ENCODE measurements around the gene LPO.

- no peak for TF ChIP-seq ATF1 (CRISPR knock-in tag; IDR thresholded peaks at IDR 0.05)
- no peak for TF ChIP-seq ZMAT4 (CRISPR knock-in tag; IDR thresholded peaks at IDR 0.05)
- TF ChIP-seq CTCF (IDR thresholded peaks at IDR 0.05): no peak
- TF ChIP-seq ZBTB21 (CRISPR knock-in tag; IDR thresholded peaks at IDR 0.05; ENCODE audit: borderline replicate concordance): no peak
- TF ChIP-seq TCF7 (CRISPR knock-in tag; IDR thresholded peaks at IDR 0.05; ENCODE audit: low read depth): no peak
- no peak for TF ChIP-seq FOXP4 (CRISPR knock-in tag; IDR thresholded peaks at IDR 0.05)
- TF ChIP-seq ATF3 (CRISPR knock-in tag; conservative IDR thresholded peaks at IDR 0.05): no peak
- no peak for TF ChIP-seq CREB1 (CRISPR knock-in tag; IDR thresholded peaks at IDR 0.05)
- TF ChIP-seq GRHL2 (CRISPR knock-in tag; IDR thresholded peaks at IDR 0.05; ENCODE audit: insufficient replicate concordance, severe bottlenecking): no peak
- TF ChIP-seq IRF1 (CRISPR knock-in tag; IDR thresholded peaks at IDR 0.05): no peak
- TF ChIP-seq USF2 (CRISPR knock-in tag; IDR thresholded peaks at IDR 0.05): no peak
- no peak for TF ChIP-seq ZNF138 (CRISPR knock-in tag; conservative IDR thresholded peaks at IDR 0.05)
- no peak for TF ChIP-seq ZNF317 (CRISPR knock-in tag; IDR thresholded peaks at IDR 0.05; ENCODE audit: borderline replicate concordance, low read depth)
Observed at GRCh38 chr17:58282442-58282841, 44.1 kb downstream of the LPO start.
